Measurements from ENCODE around the gene HBS1L. TPM values are rescaled to one million over a fixed set of nuclear protein-coding genes. Genes with fewer than 3 reads are reported as not detected.

Gene HBS1L
- total and polyA plus RNA-seq, 4 donors: 32.7 to 89.0 (median 52.2) TPM

DNA sequence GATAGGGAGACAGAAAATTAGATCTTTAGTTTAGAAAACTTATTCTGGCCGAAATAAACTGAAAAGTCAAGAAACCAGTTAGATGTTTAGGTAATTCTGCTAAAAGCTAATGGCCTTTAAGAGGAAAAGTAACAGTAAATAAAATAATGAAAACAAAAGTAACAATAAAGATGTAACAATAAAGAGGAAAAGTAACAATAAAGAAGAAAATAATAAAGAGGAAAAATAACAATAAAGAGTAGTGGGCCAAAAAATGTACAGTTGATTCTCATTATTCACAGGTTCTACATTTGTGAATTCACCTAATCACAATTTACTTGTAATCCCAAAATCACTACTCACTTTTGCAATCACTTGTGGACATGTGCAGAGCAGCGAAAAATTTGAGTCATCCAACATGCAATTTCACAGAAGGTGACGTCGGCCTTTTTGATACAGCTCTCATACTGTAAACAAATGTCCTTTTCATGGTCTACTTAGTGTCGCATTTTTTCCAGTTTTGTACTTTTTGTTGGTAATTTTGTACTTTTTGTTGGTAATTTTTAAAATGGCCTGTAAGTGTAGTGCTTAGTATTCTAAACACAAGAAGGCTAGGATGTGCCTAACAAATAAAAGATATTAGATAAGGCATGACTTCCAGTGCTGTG lies 24.0 kb downstream of the HBS1L start:
- Histone ChIP-seq H3K4me3 (ENCODE audit: low read depth in 1 of 3, low read length in 3 of 3) (no peak overlapping the region), H3K27me3 (ENCODE audit: control insufficient read depth in 4 of 4, insufficient read depth in 4 of 4, low read length in 3 of 4) (no peaks in the 10 kb centered on the region), H3K9ac (ENCODE audit: low read depth in 1 of 2, low read length in 2 of 2) (no peak overlapping the region), H3K36me3 (ENCODE audit: control insufficient read depth in 4 of 4, insufficient read depth in 3 of 4, low read depth in 1 of 4, low read length in 3 of 4) (peaks cover 0 to 14% (median 3%) of the 10 kb centered on the region in 4 donors), H3K27ac (ENCODE audit: low read depth in 1 of 2, low read length in 2 of 2) (no peak overlapping the region), H3K9me3 (ENCODE audit: control insufficient read depth in 4 of 4, low read length in 3 of 4) (no peaks in the 10 kb centered on the region), H3K4me1 (ENCODE audit: control insufficient read depth in 4 of 4, insufficient read depth in 4 of 4, low read length in 3 of 4) (peaks cover 2 to 11% (median 9%) of the 10 kb centered on the region in 4 donors)
- 83% methylated on average over 5 of the region's 5 CpGs for WGBS
- no peak for DNase-seq (ENCODE audit: low spot score)
- no peak for TF ChIP-seq GABPA (IDR thresholded peaks at IDR 0.05 in 1 of 2, conservative IDR thresholded peaks at IDR 0.05 in 1 of 2)
- no peak for TF ChIP-seq HNF4A (conservative IDR thresholded peaks at IDR 0.05)
- TF ChIP-seq JUND (IDR thresholded peaks at IDR 0.05): no peak
- no peak for TF ChIP-seq FOXA1 (IDR thresholded peaks at IDR 0.05)
- no peak for TF ChIP-seq HNF4G (IDR thresholded peaks at IDR 0.05)
- TF ChIP-seq FOXA2 (IDR thresholded peaks at IDR 0.05): no peak
- no peak for TF ChIP-seq YY1 (IDR thresholded peaks at IDR 0.05)
- TF ChIP-seq, protein P1, sequence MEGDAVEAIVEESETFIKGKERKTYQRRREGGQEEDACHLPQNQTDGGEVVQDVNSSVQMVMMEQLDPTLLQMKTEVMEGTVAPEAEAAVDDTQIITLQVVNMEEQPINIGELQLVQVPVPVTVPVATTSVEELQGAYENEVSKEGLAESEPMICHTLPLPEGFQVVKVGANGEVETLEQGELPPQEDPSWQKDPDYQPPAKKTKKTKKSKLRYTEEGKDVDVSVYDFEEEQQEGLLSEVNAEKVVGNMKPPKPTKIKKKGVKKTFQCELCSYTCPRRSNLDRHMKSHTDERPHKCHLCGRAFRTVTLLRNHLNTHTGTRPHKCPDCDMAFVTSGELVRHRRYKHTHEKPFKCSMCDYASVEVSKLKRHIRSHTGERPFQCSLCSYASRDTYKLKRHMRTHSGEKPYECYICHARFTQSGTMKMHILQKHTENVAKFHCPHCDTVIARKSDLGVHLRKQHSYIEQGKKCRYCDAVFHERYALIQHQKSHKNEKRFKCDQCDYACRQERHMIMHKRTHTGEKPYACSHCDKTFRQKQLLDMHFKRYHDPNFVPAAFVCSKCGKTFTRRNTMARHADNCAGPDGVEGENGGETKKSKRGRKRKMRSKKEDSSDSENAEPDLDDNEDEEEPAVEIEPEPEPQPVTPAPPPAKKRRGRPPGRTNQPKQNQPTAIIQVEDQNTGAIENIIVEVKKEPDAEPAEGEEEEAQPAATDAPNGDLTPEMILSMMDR (IDR thresholded peaks at IDR 0.05; ENCODE audit: low read depth, low read length, missing input control): no peak
- TF ChIP-seq SP1 (IDR thresholded peaks at IDR 0.05): no peak

DNA sequence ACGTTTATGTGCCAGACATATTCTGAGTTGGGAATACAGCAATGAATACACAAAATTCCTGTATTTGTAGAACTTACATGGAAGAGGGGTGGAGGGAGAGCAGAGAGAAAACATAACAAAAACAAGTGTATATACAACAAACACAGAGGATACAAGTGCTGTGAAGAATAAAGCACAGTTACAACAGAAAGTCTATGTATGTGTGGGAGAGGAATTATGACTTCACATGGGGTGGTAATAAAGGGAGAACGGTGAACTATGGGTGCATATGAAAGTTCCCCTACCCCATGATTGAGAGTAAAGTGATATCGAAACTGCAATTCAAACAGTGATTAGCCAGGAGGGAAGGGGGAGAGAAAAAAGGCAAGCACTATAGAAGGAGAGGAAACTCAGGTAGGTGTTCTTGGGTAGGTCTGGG lies 24.6 kb downstream of the HBS1L start:
- peaks cover 0 to 14% (median 3%) of the 10 kb centered on the region in 4 donors for H3K36me3 ChIP-seq (ENCODE audit: control insufficient read depth in 4 of 4, insufficient read depth in 3 of 4, low read depth in 1 of 4, low read length in 3 of 4)
- H3K4me3 ChIP-seq (ENCODE audit: low read depth in 1 of 3, low read length in 3 of 3): no peak overlapping the region
- H3K9me3 ChIP-seq (ENCODE audit: control insufficient read depth in 4 of 4, low read length in 3 of 4): no peaks in the 10 kb centered on the region
- TF ChIP-seq, protein P2, sequence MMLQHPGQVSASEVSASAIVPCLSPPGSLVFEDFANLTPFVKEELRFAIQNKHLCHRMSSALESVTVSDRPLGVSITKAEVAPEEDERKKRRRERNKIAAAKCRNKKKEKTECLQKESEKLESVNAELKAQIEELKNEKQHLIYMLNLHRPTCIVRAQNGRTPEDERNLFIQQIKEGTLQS (IDR thresholded peaks at IDR 0.05): no peak
- TF ChIP-seq RXRA (IDR thresholded peaks at IDR 0.05): no peak
- TF ChIP-seq TAF1 (conservative IDR thresholded peaks at IDR 0.05): no peak
- TF ChIP-seq JUND (IDR thresholded peaks at IDR 0.05): no peak
- no peak for TF ChIP-seq HNF4G (IDR thresholded peaks at IDR 0.05)
- no peak for TF ChIP-seq FOXA1 (IDR thresholded peaks at IDR 0.05)
- no peak for TF ChIP-seq FOXA2 (IDR thresholded peaks at IDR 0.05)
- TF ChIP-seq, protein P1 (IDR thresholded peaks at IDR 0.05; ENCODE audit: low read depth, low read length, missing input control): no peak
- TF ChIP-seq HNF4A (conservative IDR thresholded peaks at IDR 0.05): no peak
- TF ChIP-seq SP1 (IDR thresholded peaks at IDR 0.05): no peak
- TF ChIP-seq, protein P3, sequence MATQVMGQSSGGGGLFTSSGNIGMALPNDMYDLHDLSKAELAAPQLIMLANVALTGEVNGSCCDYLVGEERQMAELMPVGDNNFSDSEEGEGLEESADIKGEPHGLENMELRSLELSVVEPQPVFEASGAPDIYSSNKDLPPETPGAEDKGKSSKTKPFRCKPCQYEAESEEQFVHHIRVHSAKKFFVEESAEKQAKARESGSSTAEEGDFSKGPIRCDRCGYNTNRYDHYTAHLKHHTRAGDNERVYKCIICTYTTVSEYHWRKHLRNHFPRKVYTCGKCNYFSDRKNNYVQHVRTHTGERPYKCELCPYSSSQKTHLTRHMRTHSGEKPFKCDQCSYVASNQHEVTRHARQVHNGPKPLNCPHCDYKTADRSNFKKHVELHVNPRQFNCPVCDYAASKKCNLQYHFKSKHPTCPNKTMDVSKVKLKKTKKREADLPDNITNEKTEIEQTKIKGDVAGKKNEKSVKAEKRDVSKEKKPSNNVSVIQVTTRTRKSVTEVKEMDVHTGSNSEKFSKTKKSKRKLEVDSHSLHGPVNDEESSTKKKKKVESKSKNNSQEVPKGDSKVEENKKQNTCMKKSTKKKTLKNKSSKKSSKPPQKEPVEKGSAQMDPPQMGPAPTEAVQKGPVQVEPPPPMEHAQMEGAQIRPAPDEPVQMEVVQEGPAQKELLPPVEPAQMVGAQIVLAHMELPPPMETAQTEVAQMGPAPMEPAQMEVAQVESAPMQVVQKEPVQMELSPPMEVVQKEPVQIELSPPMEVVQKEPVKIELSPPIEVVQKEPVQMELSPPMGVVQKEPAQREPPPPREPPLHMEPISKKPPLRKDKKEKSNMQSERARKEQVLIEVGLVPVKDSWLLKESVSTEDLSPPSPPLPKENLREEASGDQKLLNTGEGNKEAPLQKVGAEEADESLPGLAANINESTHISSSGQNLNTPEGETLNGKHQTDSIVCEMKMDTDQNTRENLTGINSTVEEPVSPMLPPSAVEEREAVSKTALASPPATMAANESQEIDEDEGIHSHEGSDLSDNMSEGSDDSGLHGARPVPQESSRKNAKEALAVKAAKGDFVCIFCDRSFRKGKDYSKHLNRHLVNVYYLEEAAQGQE (IDR thresholded peaks at IDR 0.05): no peak
- no peak for TF ChIP-seq EGR1 (IDR thresholded peaks at IDR 0.05; ENCODE audit: low read depth in 2 of 2)
- H3K4me1 ChIP-seq (ENCODE audit: control insufficient read depth in 4 of 4, insufficient read depth in 4 of 4, low read length in 3 of 4): peaks cover 2 to 11% (median 9%) of the 10 kb centered on the region in 4 donors
- no peak for DNase-seq (ENCODE audit: low spot score)
- H3K27ac ChIP-seq (ENCODE audit: low read depth in 1 of 2, low read length in 2 of 2): no peak overlapping the region
- WGBS: 89% methylated on average over 3 of the region's 3 CpGs
- H3K9ac ChIP-seq (ENCODE audit: low read depth in 1 of 2, low read length in 2 of 2): no peak overlapping the region
- no peaks in the 10 kb centered on the region for H3K27me3 ChIP-seq (ENCODE audit: control insufficient read depth in 4 of 4, insufficient read depth in 4 of 4, low read length in 3 of 4)

All from liver (tissue), 9 donors.